Hepatocyte (in vitro differentiated cells): ENCODE results near the gene WAC. TPM values are rescaled to one million over a fixed set of nuclear protein-coding genes. Genes with fewer than 3 reads are reported as not detected.

ENCODE experiments used
- DNase-seq: peaks from one replicate; pipeline ENCODE4 v3.0.0-alpha.2; 2016; ENCODE audit warnings: low spot score
- H2AFZ ChIP-seq: fragments of 200-600 bp; sonication (generic); 2 replicates; pipeline ENCODE4 v1.6.0; 2016; ENCODE audit warnings: antibody characterized with exemption, mild to moderate bottlenecking
- H3K27ac ChIP-seq: fragments of 200-600 bp; sonication (generic); 2 replicates; pipeline ENCODE4 v1.5.1; 2016; ENCODE audit warnings: mild to moderate bottlenecking
- H3K27me3 ChIP-seq: fragments of 200-600 bp; sonication (generic); 2 replicates; pipeline ENCODE4 v1.6.1; 2016
- H3K36me3 ChIP-seq: fragments of 200-600 bp; sonication (generic); replicated peaks from 2 replicates; pipeline ENCODE4 v1.5.1; 2016; ENCODE audit warnings: low read depth; ENCODE audit not compliant: insufficient read depth
- H3K4me1 ChIP-seq: fragments of 200-600 bp; sonication (generic); 2 replicates; pipeline ENCODE4 v1.5.1; 2016; ENCODE audit warnings: mild to moderate bottlenecking, moderate library complexity; ENCODE audit not compliant: insufficient read depth
- H3K4me2 ChIP-seq: fragments of 200-600 bp; sonication (generic); 2 replicates; pipeline ENCODE4 v1.6.0; 2016
- H3K4me3 ChIP-seq: fragments of 200-600 bp; sonication (generic); 2 replicates; pipeline ENCODE4 v1.5.1; 2016; ENCODE audit warnings: mild to moderate bottlenecking
- H3K79me2 ChIP-seq: fragments of 200-600 bp; sonication (generic); 2 replicates; pipeline ENCODE4 v1.6.0; 2017; ENCODE audit warnings: mild to moderate bottlenecking
- H3K9me2 ChIP-seq: fragments of 200-600 bp; sonication (generic); replicated peaks from 2 replicates; pipeline ENCODE4 v1.6.0; 2017; ENCODE audit warnings: mild to moderate bottlenecking; ENCODE audit not compliant: insufficient read depth
- H3K9me3 ChIP-seq: fragments of 200-600 bp; sonication (generic); 2 replicates; pipeline ENCODE4 v1.5.1; 2016; ENCODE audit warnings: low read depth, mild to moderate bottlenecking
- H4K20me1 ChIP-seq: fragments of 200-600 bp; sonication (generic); 2 replicates; pipeline ENCODE4 v1.6.0; 2016; ENCODE audit warnings: mild to moderate bottlenecking; ENCODE audit not compliant: insufficient read depth, poor library complexity, severe bottlenecking
- CTCF ChIP-seq: fragments of 200-600 bp; sonication (generic); IDR thresholded peaks from 2 replicates; pipeline ENCODE4 v1.5.1; 2016; ENCODE audit warnings: antibody characterized with exemption, mild to moderate bottlenecking; ENCODE audit not compliant: poor library complexity
- EZH2 ChIP-seq: fragments of 200-600 bp; sonication (generic); IDR thresholded peaks from 2 replicates; pipeline ENCODE4 v1.6.1; 2016; ENCODE audit warnings: antibody characterized with exemption, mild to moderate bottlenecking, borderline replicate concordance
- EZH2phosphoT487 ChIP-seq: fragments of 200-600 bp; sonication (generic); IDR thresholded peaks from one replicate; pipeline ENCODE4 v1.6.1; 2018; ENCODE audit warnings: antibody characterized with exemption, mild to moderate bottlenecking, low read depth, moderate library complexity; ENCODE audit not compliant: unreplicated experiment, severe bottlenecking
- WGBS: methylation state at CpG from one replicate; pipeline ENCODE4 v1.1.6; 2016; ENCODE audit warnings: low lambda C conversion rate; ENCODE audit errors: missing lambda C conversion rate; 5-methylcytosine and 5-hydroxymethylcytosine counted together
- polyA plus RNA-seq: library from polyadenylated mRNA; unstranded; fragments of >200 nt; fragmentation: Nextera tagmentation; extraction: Ambion mirVana; gene quantifications from 2 replicates; pipeline ENCODE4 v1.2.1, GENCODE V29; 2016
- total RNA-seq: library from RNA; depleted of rRNA; stranded (reverse); fragments of >200 nt; gene quantifications from 2 replicates; pipeline ENCODE4 v1.2.3, GENCODE V29; 2014

WAC gene
- total and polyA plus RNA-seq, 2 experiments from 2014 or later = 59.4 to 94.6 TPM

- H3K9me2 ChIP-seq = no peaks in the 10 kb centered on the region
- H3K9me3 ChIP-seq = no peaks in the 10 kb centered on the region
- peaks cover 78% of the 10 kb centered on the region for H4K20me1 ChIP-seq
- no peak overlapping the region for H3K4me2 ChIP-seq
- H3K79me2 ChIP-seq = peaks cover 100% of the 10 kb centered on the region
- H3K27me3 ChIP-seq = no peaks in the 10 kb centered on the region
- WGBS = 96% methylated on average over 5 of the region's 5 CpGs
- H3K4me1 ChIP-seq = peaks cover under 1% of the 10 kb centered on the region
- no peak overlapping the region for H3K4me3 ChIP-seq
- H3K36me3 ChIP-seq = peaks cover 5% of the 10 kb centered on the region
- no peak overlapping the region for H2AFZ ChIP-seq
- DNase-seq = no peak
- no peak overlapping the region for H3K27ac ChIP-seq
- TF ChIP-seq EZH2 (no peak), CTCF (no peak), EZH2phosphoT487 (no peak)
These were observed 11.1 kb downstream of the WAC start for GRCh38 chr10:28544058-28544457.

GRCh38 chr10:28545967-28546644, 13.2 kb downstream of the WAC start:
- Histone ChIP-seq H3K4me3 (no peak overlapping the region), H3K9me2 (no peaks in the 10 kb centered on the region), H3K27ac (no peak overlapping the region), H4K20me1 (peaks cover 87% of the 10 kb centered on the region), H3K27me3 (no peaks in the 10 kb centered on the region), H3K4me1 (peaks cover 16% of the 10 kb centered on the region), H3K9me3 (no peaks in the 10 kb centered on the region), H3K4me2 (no peak overlapping the region), H3K79me2 (peaks cover 100% of the 10 kb centered on the region), H2AFZ (no peak overlapping the region), H3K36me3 (no peaks in the 10 kb centered on the region)
- DNase-seq = no peak
- WGBS = 87% methylated on average over 4 of the region's 4 CpGs
- TF ChIP-seq CTCF (no peak), EZH2phosphoT487 (no peak), EZH2 (no peak)

GRCh38 chr10:28548781-28549498, 16.0 kb downstream of the WAC start:
- Histone ChIP-seq H4K20me1 (peaks cover 91% of the 10 kb centered on the region), H3K79me2 (peaks cover 99% of the 10 kb centered on the region), H3K4me1 (peaks cover 32% of the 10 kb centered on the region), H3K4me2 (no peak overlapping the region), H3K27ac (no peak overlapping the region), H3K9me2 (no peaks in the 10 kb centered on the region), H3K9me3 (no peaks in the 10 kb centered on the region), H3K4me3 (no peak overlapping the region), H3K36me3 (no peaks in the 10 kb centered on the region), H3K27me3 (no peaks in the 10 kb centered on the region), H2AFZ (no peak overlapping the region)
- WGBS = 92% methylated on average over 2 of the region's 2 CpGs
- DNase-seq = no peak
- TF ChIP-seq EZH2 = no peak
- no peak for TF ChIP-seq EZH2phosphoT487
- no peak for TF ChIP-seq CTCF
